ENCODE results near the gene NOL4L. TPM values are rescaled to one million over a fixed set of nuclear protein-coding genes. Genes with fewer than 3 reads are reported as not detected.
"Not testable (repeated sequence)": the region's sequence is repeated elsewhere in the genome, so short reads cannot be mapped to it uniquely, and the experiment has no call there.

Gene NOL4L
- total RNA-seq, 2 experiments from 2014 or later = 26.1 to 27.4 TPM

DNA sequence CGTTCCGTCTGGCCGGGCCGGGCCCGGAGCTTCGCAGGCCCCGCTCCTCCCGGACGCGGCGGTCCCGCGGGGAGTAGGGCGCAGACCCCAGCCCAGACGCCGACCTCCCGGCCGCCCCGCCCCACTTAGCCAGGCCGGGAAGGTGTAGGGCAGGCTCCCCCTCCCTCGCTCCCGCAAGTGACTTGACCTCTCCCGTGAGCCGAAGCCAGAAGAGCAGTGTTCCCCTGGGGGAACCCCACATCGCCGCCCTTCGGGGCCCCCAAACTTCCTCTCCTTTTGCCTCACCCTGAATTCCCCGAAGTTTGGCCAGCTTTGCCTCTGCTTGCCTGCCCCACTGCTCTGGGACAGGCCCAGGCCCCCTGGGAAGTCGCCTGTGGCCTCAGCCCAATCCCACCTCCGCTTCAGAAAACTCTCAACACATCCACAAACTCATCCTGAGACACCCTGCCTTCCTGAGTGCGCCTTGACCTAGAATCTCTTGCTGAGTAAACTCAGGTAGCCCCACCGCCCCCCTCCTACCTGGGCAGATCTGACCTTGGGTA, 524 bp upstream of the NOL4L start:
- peaks cover 24% of the 10 kb centered on the region for H3K4me1 Mint-ChIP-seq
- ChIA-PET CTCF (no interaction called here), POLR2A (no interaction called here)
- DNase-seq = no peak
- H3K4me3 Mint-ChIP-seq = peak overlapping the region; percentile 83
- no peaks in the 10 kb centered on the region for H3K9me3 Mint-ChIP-seq
- peaks cover 26% of the 10 kb centered on the region for H3K27me3 Mint-ChIP-seq
- H3K36me3 Mint-ChIP-seq (ENCODE audit: low read depth) = peaks cover 6% of the 10 kb centered on the region
- peak overlapping the region; percentile 81 for H3K27ac Mint-ChIP-seq

- no peak overlapping the region for H3K4me3 Mint-ChIP-seq
- POLR2A ChIA-PET = no interaction called here
- CTCF ChIA-PET = no interaction called here
Observed at GRCh38 chr20:32583581-32584070, 1.5 kb downstream of the NOL4L start.

GRCh38 chr20:32582659-32583580, 2.2 kb downstream of the NOL4L start:
- Mint-ChIP-seq H3K27ac (no peak overlapping the region), H3K4me1 (peaks cover 33% of the 10 kb centered on the region), H3K4me3 (peak overlapping the region; percentile 67), H3K9me3 (no peaks in the 10 kb centered on the region), H3K36me3 (ENCODE audit: low read depth) (peaks cover 6% of the 10 kb centered on the region), H3K27me3 (peaks cover 24% of the 10 kb centered on the region)
- ChIA-PET CTCF (no interaction called here), POLR2A (no interaction called here)
- DNase-seq = peak; percentile 11

More at GRCh38 chr20:32583581-32584070, 1.5 kb downstream of the NOL4L start:
- Mint-ChIP-seq H3K9me3 (no peaks in the 10 kb centered on the region), H3K36me3 (ENCODE audit: low read depth) (peaks cover 6% of the 10 kb centered on the region), H3K4me1 (peaks cover 33% of the 10 kb centered on the region), H3K27ac (no peak overlapping the region), H3K27me3 (peaks cover 26% of the 10 kb centered on the region)
- no peak for DNase-seq

DNA sequence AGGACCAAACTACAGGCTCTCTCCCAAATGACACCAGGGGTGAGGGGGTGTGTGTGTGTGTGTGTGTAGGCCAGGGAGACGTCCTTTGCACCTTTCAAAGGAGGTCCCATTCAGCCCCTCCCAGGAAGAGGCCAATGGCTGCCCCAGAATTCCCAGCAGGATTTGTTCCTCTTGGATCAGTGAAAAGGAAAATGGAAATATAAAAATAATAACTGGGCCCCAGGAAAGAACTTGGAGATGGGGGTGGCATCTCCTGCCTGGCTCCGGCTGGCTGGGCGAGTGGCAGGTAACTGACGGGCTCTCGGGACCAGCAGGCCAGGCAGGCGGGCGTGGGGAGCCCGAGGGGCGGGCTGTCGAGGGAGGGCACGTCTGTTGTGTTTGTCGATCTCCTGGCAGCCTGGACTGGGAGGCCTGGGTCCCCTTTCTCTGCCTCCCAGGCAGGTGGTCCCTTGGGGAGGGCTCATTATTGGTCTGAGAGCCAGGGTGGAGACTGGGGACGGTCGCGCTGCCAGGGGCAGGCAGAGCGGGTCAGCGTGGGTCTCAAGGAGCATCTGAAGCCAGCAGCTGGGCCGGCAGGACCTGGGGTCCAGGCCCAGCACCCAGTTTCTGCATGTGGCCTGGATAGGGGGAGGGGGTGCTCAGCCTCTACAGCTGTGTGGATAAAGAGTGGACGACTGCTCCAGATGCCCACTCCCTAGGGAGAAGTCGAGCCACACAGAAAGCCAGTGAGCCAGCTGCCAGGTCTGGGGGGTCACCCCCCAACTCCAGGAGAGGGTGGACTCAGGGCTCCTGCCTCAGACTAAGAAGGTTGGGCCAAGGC, 3.1 kb downstream of the NOL4L start:
- Mint-ChIP-seq H3K9me3 (no peaks in the 10 kb centered on the region), H3K4me1 (peaks cover 36% of the 10 kb centered on the region), H3K27me3 (peaks cover 15% of the 10 kb centered on the region), H3K4me3 (peak overlapping the region; percentile 67), H3K36me3 (ENCODE audit: low read depth) (peaks cover 6% of the 10 kb centered on the region), H3K27ac (peak overlapping the region; percentile 75)
- ChIA-PET POLR2A (no interaction called here), CTCF (interaction anchor here (0.9 kb wide), 1 partner anchor 41 kb away, joined by 3 read pairs; no protein-coding TSS in a partner anchor)
- DNase-seq = no peak

DNA sequence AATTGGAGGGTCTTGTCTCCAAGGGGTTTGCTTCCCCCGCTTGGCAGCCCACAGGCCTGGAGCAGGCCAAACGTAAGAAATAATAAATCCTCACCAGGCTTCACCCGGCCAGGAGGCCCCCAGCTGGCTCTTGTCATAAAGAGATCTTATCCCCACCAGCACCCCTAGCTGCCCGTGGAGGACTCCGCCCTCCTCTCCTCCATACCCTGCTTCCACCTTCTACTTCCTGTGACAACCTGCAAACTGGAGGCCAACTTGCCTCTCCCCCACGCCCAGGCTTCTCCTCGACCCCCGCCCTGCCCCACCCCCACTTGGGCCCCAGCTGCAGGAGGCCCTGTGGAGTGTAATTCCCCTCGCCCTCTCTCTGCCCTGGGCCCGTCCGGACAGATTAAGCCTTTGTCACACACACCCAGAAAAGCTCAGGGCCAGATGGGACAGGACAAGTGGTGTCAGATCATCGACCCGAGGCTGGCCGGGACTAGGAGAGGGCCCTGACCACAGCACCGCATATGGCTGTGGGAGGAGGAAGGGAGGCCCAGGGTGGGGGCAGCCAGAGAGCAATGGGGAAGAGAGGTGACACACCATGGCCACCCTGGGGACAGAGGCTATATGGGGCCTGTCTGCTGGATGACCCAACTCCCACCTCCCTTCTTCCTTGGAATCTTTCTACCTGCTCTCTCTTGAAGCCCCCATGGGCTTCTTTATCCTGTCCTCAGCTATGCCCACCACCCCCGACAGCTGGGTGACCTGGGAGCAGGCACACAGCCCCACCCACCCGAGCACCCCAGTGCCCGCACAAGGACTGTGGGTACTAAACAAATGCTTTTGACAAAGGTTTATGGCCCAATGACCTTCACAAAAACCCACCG, 3.9 kb downstream of the NOL4L start:
- ChIA-PET CTCF (interaction anchor here (0.9 to 1.4 kb wide), 2 partner anchors 38 to 40 kb away, joined by 3 read pairs; no protein-coding TSS in a partner anchor), POLR2A (interaction anchor here (0.6 kb wide), 1 partner anchor 157 kb away, joined by 4 read pairs; no protein-coding TSS in a partner anchor)
- H3K36me3 Mint-ChIP-seq (ENCODE audit: low read depth) = peaks cover 6% of the 10 kb centered on the region
- H3K4me1 Mint-ChIP-seq = peaks cover 36% of the 10 kb centered on the region
- H3K4me3 Mint-ChIP-seq = peak overlapping the region; percentile 67
- no peaks in the 10 kb centered on the region for H3K9me3 Mint-ChIP-seq
- H3K27ac Mint-ChIP-seq = peak overlapping the region; percentile 64
- peak; percentile 30 for DNase-seq
- H3K27me3 Mint-ChIP-seq = peaks cover 7% of the 10 kb centered on the region

DNA sequence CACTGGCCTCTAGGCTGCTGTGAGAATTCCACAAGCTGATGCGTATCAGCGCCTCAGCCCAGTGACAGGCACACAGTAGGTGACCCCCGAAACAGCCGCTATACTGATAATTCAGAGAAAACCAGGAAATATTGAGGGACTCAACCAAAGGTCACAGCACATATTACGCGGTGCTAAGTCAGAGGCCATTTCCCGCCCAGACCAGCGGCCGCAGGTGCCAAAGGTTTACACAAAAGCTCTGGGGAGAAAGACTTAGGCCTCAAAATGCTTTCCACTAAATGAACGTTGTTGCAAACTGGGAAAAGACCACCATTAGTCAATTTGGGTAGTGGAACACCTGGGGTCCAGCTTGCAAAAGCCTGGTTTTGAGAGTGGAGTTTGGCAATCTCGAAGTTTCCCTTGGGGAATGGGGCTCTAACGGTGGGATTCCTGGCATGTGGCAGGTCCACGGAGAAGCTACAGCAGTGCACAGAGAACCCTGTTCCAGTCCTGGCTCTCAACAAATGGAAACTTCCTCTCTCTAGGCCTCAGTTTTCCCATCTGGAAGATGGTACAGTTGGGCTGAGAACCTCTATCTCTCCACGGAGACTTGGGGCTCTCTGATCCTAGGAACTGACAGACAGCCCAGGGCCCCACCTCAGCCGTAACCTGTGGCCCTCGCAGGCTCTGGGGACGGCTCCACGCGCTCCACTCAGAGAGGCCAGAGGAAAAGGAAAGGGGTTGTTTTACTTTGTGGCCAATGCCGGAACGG, 4.7 kb downstream of the NOL4L start:
- no peak for DNase-seq
- ChIA-PET CTCF (interaction anchor here (1.4 kb wide), 1 partner anchor 37 kb away, joined by 3 read pairs; no protein-coding TSS in a partner anchor), POLR2A (interaction anchor here (0.6 kb wide), 1 partner anchor 158 kb away, joined by 4 read pairs; no protein-coding TSS in a partner anchor)
- peaks cover 30% of the 10 kb centered on the region for H3K4me1 Mint-ChIP-seq
- H3K4me3 Mint-ChIP-seq = no peak overlapping the region
- H3K36me3 Mint-ChIP-seq (ENCODE audit: low read depth) = peaks cover 2% of the 10 kb centered on the region
- H3K27ac Mint-ChIP-seq = peak overlapping the region; percentile 5
- H3K9me3 Mint-ChIP-seq = no peaks in the 10 kb centered on the region
- no peaks in the 10 kb centered on the region for H3K27me3 Mint-ChIP-seq

- Mint-ChIP-seq H3K4me1 (peaks cover 30% of the 10 kb centered on the region), H3K27me3 (no peaks in the 10 kb centered on the region), H3K4me3 (no peak overlapping the region), H3K27ac (no peak overlapping the region), H3K9me3 (no peaks in the 10 kb centered on the region), H3K36me3 (ENCODE audit: low read depth) (peaks cover 2% of the 10 kb centered on the region)
- no peak for DNase-seq
- ChIA-PET CTCF (interaction anchor here (0.6 kb wide), 2 partner anchors 229 to 741 kb away, joined by 3 read pairs; no protein-coding TSS in a partner anchor), POLR2A (no interaction called here)
Observed at GRCh38 chr20:32578840-32579390, 6.2 kb downstream of the NOL4L start.

- H3K27me3 Mint-ChIP-seq; CTCF ChIA-PET; H3K27ac Mint-ChIP-seq; H3K9me3 Mint-ChIP-seq; POLR2A ChIA-PET; H3K4me3 Mint-ChIP-seq; DNase-seq; H3K36me3 Mint-ChIP-seq (ENCODE audit: low read depth): not testable (repeated sequence)
- peaks cover 30% of the 10 kb centered on the region for H3K4me1 Mint-ChIP-seq
Observed at GRCh38 chr20:32578062-32578461, 7.1 kb downstream of the NOL4L start.

DNA sequence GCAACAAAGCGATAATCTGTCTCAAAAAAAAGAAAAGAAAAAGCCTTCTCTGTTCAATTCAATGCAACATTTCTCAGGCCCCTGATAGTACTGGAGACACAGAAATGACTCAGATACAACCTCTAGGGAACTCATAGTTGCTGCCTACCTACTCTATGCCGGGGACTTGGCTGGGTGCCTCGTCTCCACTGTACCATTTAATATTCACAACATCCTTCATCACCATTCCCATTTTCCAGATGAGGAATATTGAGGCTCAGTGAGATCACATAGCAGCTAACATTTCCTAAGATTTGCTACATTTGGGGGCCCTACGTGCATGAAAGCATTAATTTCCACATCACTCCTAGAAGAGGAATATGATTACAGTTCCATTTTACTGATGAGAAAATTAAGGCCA, 7.5 kb downstream of the NOL4L start:
- peaks cover 30% of the 10 kb centered on the region for H3K4me1 Mint-ChIP-seq

GRCh38 chr20:32577023-32577422, 8.1 kb downstream of the NOL4L start:
- H3K9me3 Mint-ChIP-seq = no peaks in the 10 kb centered on the region
- no peaks in the 10 kb centered on the region for H3K27me3 Mint-ChIP-seq
- H3K4me1 Mint-ChIP-seq = peaks cover 26% of the 10 kb centered on the region
- H3K4me3 Mint-ChIP-seq = no peak overlapping the region
- ChIA-PET CTCF (interaction anchor here (2.5 kb wide), 1 partner anchor 38 kb away, joined by 6 read pairs; no protein-coding TSS in a partner anchor), POLR2A (no interaction called here)
- no peak for DNase-seq
- no peak overlapping the region for H3K27ac Mint-ChIP-seq
- peaks cover 2% of the 10 kb centered on the region for H3K36me3 Mint-ChIP-seq (ENCODE audit: low read depth)

More for the DNA sequence above, 7.5 kb downstream of the NOL4L start:
- DNase-seq = no peak
- no peaks in the 10 kb centered on the region for H3K27me3 Mint-ChIP-seq
- H3K36me3 Mint-ChIP-seq (ENCODE audit: low read depth) = peaks cover 2% of the 10 kb centered on the region
- CTCF ChIA-PET = no interaction called here
- H3K4me3 Mint-ChIP-seq = no peak overlapping the region
- no peak overlapping the region for H3K27ac Mint-ChIP-seq
- no peaks in the 10 kb centered on the region for H3K9me3 Mint-ChIP-seq
- POLR2A ChIA-PET = no interaction called here

- H3K4me1 Mint-ChIP-seq = peaks cover 21% of the 10 kb centered on the region
- DNase-seq = no peak
- no peak overlapping the region for H3K4me3 Mint-ChIP-seq
- CTCF ChIA-PET = interaction anchor here (2.5 kb wide), 1 partner anchor 37 kb away, joined by 6 read pairs; no protein-coding TSS in a partner anchor
- no peaks in the 10 kb centered on the region for H3K27me3 Mint-ChIP-seq
- POLR2A ChIA-PET = no interaction called here
- no peak overlapping the region for H3K27ac Mint-ChIP-seq
- H3K36me3 Mint-ChIP-seq (ENCODE audit: low read depth) = no peaks in the 10 kb centered on the region
- H3K9me3 Mint-ChIP-seq = no peaks in the 10 kb centered on the region
Observed at GRCh38 chr20:32576560-32576959, 8.6 kb downstream of the NOL4L start.

Data from activated CD4-positive, alpha-beta T cell treated with anti-CD3 and anti-CD28 coated beads, Interleukin-2, amount 10 ng/mL, durations not matched to agents 7 days and 5 days (primary cell).